Measurements from ENCODE around the gene LDLR. TPM values are rescaled to one million over a fixed set of nuclear protein-coding genes. Genes with fewer than 3 reads are reported as not detected.

The LDLR gene
- total and polyA plus RNA-seq, 2 donors (not counting 1 experiment from before 2014, with no cell fraction given) = 187 to 427 TPM

DNA sequence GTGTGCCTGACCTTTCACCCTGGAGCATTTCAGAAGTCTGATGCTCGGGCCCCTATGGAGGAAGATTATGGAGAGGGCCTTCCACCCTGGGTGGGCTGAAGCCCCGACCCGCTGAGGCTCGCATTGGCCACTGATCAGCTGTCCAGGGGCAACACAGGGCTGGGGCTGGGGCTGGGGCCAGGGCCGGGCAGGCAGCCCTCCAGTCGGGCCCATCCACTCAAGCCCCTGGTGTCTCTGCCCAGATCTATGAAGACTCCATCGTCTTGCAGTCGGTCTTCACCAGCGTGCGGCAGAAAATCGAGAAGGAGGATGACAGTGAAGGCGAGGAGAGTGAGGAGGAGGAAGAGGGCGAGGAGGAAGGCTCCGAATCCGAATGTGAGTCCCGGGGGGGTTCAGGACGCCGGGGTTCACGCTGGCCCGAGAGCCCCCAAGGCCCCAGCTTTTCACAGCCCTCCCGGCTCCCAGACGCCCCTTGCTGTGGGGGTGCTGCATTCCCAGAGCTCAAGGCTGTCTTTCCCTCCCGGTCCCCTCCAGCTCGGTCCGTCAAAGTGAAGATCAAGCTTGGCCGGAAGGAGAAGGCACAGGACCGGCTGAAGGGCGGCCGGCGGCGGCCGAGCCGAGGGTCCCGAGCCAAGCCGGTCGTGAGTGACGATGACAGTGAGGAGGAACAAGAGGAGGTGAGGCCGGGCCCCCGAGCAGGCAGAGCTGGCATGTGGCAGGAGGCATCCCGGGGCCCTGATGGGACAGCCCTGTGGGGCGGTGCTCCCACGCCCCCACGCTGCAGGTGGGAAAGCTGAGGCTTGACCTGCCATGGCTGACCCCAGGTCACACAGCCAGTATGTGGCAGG, 29.5 kb upstream of the LDLR start:
- Histone ChIP-seq H3K9ac (ENCODE audit: insufficient read depth, low read length) (no peak overlapping the region), H3K9me3 (ENCODE audit: control insufficient read depth, insufficient read depth, low read depth, low read length) (no peaks in the 10 kb centered on the region), H3K4me1 (ENCODE audit: control insufficient read depth, extremely low read depth, insufficient read depth, low read length) (no peaks in the 10 kb centered on the region), H3K4me2 (ENCODE audit: extremely low read depth, insufficient read depth, low read length) (no peak overlapping the region), H2AFZ (ENCODE audit: low read length) (no peak overlapping the region), H3K27ac (ENCODE audit: insufficient read depth, low read length) (no peak overlapping the region), H3K27me3 (ENCODE audit: control insufficient read depth, insufficient read depth, low read length) (no peaks in the 10 kb centered on the region), H3K79me2 (ENCODE audit: control insufficient read depth, insufficient read depth, low read length) (no peaks in the 10 kb centered on the region), H3K36me3 (ENCODE audit: control insufficient read depth, insufficient read depth, low read length) (peaks cover 21% of the 10 kb centered on the region), H3K4me3 (replicated peaks in 1 of 4; ENCODE audit: control extremely low read depth in 1 of 4, insufficient read depth in 1 of 4, low read depth in 3 of 4, low read length in 4 of 4) (no peak overlapping the region), H4K20me1 (ENCODE audit: control insufficient read depth, extremely low read depth, insufficient read depth, low read length) (no peaks in the 10 kb centered on the region)
- DNase-seq (ENCODE audit: low read depth in 2 of 2) = no peak
- TF ChIP-seq, protein P1, sequence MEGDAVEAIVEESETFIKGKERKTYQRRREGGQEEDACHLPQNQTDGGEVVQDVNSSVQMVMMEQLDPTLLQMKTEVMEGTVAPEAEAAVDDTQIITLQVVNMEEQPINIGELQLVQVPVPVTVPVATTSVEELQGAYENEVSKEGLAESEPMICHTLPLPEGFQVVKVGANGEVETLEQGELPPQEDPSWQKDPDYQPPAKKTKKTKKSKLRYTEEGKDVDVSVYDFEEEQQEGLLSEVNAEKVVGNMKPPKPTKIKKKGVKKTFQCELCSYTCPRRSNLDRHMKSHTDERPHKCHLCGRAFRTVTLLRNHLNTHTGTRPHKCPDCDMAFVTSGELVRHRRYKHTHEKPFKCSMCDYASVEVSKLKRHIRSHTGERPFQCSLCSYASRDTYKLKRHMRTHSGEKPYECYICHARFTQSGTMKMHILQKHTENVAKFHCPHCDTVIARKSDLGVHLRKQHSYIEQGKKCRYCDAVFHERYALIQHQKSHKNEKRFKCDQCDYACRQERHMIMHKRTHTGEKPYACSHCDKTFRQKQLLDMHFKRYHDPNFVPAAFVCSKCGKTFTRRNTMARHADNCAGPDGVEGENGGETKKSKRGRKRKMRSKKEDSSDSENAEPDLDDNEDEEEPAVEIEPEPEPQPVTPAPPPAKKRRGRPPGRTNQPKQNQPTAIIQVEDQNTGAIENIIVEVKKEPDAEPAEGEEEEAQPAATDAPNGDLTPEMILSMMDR (conservative IDR thresholded peaks at IDR 0.05 in 1 of 2, IDR thresholded peaks at IDR 0.05 in 1 of 2; ENCODE audit: low read depth in 1 of 2, low read length in 2 of 2) = no peak
- no peak for TF ChIP-seq EZH2 (IDR thresholded peaks at IDR 0.05; ENCODE audit: low read length, missing control alignments)

DNA sequence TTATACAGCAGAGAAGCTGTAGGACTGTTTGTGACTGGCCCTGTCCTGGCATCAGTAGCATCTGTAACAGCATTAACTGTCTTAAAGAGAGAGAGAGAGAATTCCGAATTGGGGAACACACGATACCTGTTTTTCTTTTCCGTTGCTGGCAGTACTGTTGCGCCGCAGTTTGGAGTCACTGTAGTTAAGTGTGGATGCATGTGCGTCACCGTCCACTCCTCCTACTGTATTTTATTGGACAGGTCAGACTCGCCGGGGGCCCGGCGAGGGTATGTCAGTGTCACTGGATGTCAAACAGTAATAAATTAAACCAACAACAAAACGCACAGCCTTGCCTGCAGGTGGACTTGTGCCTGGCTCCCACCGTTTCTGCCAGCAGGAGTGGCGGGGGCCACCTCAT, 27.3 kb upstream of the LDLR start:
- no peaks in the 10 kb centered on the region for H3K79me2 ChIP-seq (ENCODE audit: control insufficient read depth, insufficient read depth, low read length)
- DNase-seq (ENCODE audit: low read depth in 2 of 2) = no peak
- no peak overlapping the region for H3K9ac ChIP-seq (ENCODE audit: insufficient read depth, low read length)
- H3K27me3 ChIP-seq (ENCODE audit: control insufficient read depth, insufficient read depth, low read length) = no peaks in the 10 kb centered on the region
- no peak overlapping the region for H3K4me3 ChIP-seq (replicated peaks in 1 of 4; ENCODE audit: control extremely low read depth in 1 of 4, insufficient read depth in 1 of 4, low read depth in 3 of 4, low read length in 4 of 4)
- H4K20me1 ChIP-seq (ENCODE audit: control insufficient read depth, extremely low read depth, insufficient read depth, low read length) = no peaks in the 10 kb centered on the region
- H3K27ac ChIP-seq (ENCODE audit: insufficient read depth, low read length) = no peak overlapping the region
- no peaks in the 10 kb centered on the region for H3K4me1 ChIP-seq (ENCODE audit: control insufficient read depth, extremely low read depth, insufficient read depth, low read length)
- H3K36me3 ChIP-seq (ENCODE audit: control insufficient read depth, insufficient read depth, low read length) = peaks cover 28% of the 10 kb centered on the region
- TF ChIP-seq EZH2 (IDR thresholded peaks at IDR 0.05; ENCODE audit: low read length, missing control alignments) = no peak
- TF ChIP-seq, protein P1 (conservative IDR thresholded peaks at IDR 0.05 in 1 of 2, IDR thresholded peaks at IDR 0.05 in 1 of 2; ENCODE audit: low read depth in 1 of 2, low read length in 2 of 2) = no peak
- H3K9me3 ChIP-seq (ENCODE audit: control insufficient read depth, insufficient read depth, low read depth, low read length) = no peaks in the 10 kb centered on the region
- no peak overlapping the region for H3K4me2 ChIP-seq (ENCODE audit: extremely low read depth, insufficient read depth, low read length)
- no peak overlapping the region for H2AFZ ChIP-seq (ENCODE audit: low read length)

DNA sequence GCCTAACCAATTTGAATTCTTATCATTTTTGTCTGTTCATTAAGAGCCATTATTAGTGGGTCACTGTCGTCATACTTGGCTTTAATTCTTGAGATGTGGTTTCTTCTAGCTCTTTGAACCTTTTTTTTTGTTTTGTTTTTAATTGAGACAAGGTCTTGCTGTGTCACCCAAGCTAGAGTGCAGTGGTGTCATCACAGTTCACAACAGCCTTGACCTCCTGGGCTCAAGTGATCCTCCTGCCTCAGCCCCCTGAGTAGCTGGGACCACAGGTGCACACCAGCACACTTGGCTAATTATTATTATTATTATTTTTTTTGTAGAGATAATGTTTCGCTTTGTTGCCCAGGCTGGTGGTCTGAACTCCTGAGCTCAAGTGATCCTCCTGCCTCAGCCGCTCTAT, 25.8 kb upstream of the LDLR start:
- no peak overlapping the region for H3K4me2 ChIP-seq (ENCODE audit: extremely low read depth, insufficient read depth, low read length)
- H3K36me3 ChIP-seq (ENCODE audit: control insufficient read depth, insufficient read depth, low read length) = peaks cover 28% of the 10 kb centered on the region
- no peak overlapping the region for H3K4me3 ChIP-seq (replicated peaks in 1 of 4; ENCODE audit: control extremely low read depth in 1 of 4, insufficient read depth in 1 of 4, low read depth in 3 of 4, low read length in 4 of 4)
- H3K9me3 ChIP-seq (ENCODE audit: control insufficient read depth, insufficient read depth, low read depth, low read length) = no peaks in the 10 kb centered on the region
- no peak overlapping the region for H3K9ac ChIP-seq (ENCODE audit: insufficient read depth, low read length)
- no peaks in the 10 kb centered on the region for H3K4me1 ChIP-seq (ENCODE audit: control insufficient read depth, extremely low read depth, insufficient read depth, low read length)
- no peaks in the 10 kb centered on the region for H3K27me3 ChIP-seq (ENCODE audit: control insufficient read depth, insufficient read depth, low read length)
- H2AFZ ChIP-seq (ENCODE audit: low read length) = no peak overlapping the region
- no peak for DNase-seq (ENCODE audit: low read depth in 2 of 2)
- no peaks in the 10 kb centered on the region for H4K20me1 ChIP-seq (ENCODE audit: control insufficient read depth, extremely low read depth, insufficient read depth, low read length)
- no peaks in the 10 kb centered on the region for H3K79me2 ChIP-seq (ENCODE audit: control insufficient read depth, insufficient read depth, low read length)
- no peak overlapping the region for H3K27ac ChIP-seq (ENCODE audit: insufficient read depth, low read length)
- no peak for TF ChIP-seq EZH2 (IDR thresholded peaks at IDR 0.05; ENCODE audit: low read length, missing control alignments)
- TF ChIP-seq, protein P1 (conservative IDR thresholded peaks at IDR 0.05 in 1 of 2, IDR thresholded peaks at IDR 0.05 in 1 of 2; ENCODE audit: low read depth in 1 of 2, low read length in 2 of 2) = no peak
